ENCODE measurements around the gene TUBB1.

Gene TUBB1

GRCh38 chr20:59046862-59047261 is 27.6 kb downstream of the TUBB1 start:
- Mint-ChIP-seq H3K4me1 (ENCODE audit: low read depth) (peaks cover 42% of the 10 kb centered on the region), H3K36me3 (ENCODE audit: low read depth) (no peaks in the 10 kb centered on the region), H3K27ac (peak overlapping the region; percentile 47), H3K4me3 (no peak overlapping the region), H3K27me3 (peaks cover 12% of the 10 kb centered on the region), H3K9me3 (no peaks in the 10 kb centered on the region)

- H3K27me3 Mint-ChIP-seq = peaks cover 17% of the 10 kb centered on the region
- no peaks in the 10 kb centered on the region for H3K9me3 Mint-ChIP-seq
- peak overlapping the region; percentile 64 for H3K27ac Mint-ChIP-seq
- peaks cover 40% of the 10 kb centered on the region for H3K4me1 Mint-ChIP-seq (ENCODE audit: low read depth)
- H3K36me3 Mint-ChIP-seq (ENCODE audit: low read depth) = no peaks in the 10 kb centered on the region
- H3K4me3 Mint-ChIP-seq = no peak overlapping the region
Measured at GRCh38 chr20:59047938-59048680, 28.9 kb downstream of the TUBB1 start.

- Mint-ChIP-seq H3K36me3 (ENCODE audit: low read depth) (no peaks in the 10 kb centered on the region), H3K9me3 (no peaks in the 10 kb centered on the region), H3K27me3 (peaks cover 22% of the 10 kb centered on the region), H3K4me3 (no peak overlapping the region), H3K4me1 (ENCODE audit: low read depth) (peaks cover 34% of the 10 kb centered on the region), H3K27ac (no peak overlapping the region)
Measured at GRCh38 chr20:59048681-59049030, 29.4 kb downstream of the TUBB1 start.

GRCh38 chr20:59050437-59050836 is 31.2 kb downstream of the TUBB1 start:
- H3K4me1 Mint-ChIP-seq (ENCODE audit: low read depth) = peaks cover 22% of the 10 kb centered on the region
- H3K27ac Mint-ChIP-seq = no peak overlapping the region
- H3K36me3 Mint-ChIP-seq (ENCODE audit: low read depth) = no peaks in the 10 kb centered on the region
- peaks cover 22% of the 10 kb centered on the region for H3K27me3 Mint-ChIP-seq
- H3K4me3 Mint-ChIP-seq = no peak overlapping the region
- H3K9me3 Mint-ChIP-seq = no peaks in the 10 kb centered on the region

- peaks cover 16% of the 10 kb centered on the region for H3K4me1 Mint-ChIP-seq (ENCODE audit: low read depth)
- H3K4me3 Mint-ChIP-seq = no peak overlapping the region
- H3K9me3 Mint-ChIP-seq = no peaks in the 10 kb centered on the region
- H3K27me3 Mint-ChIP-seq = peaks cover 26% of the 10 kb centered on the region
- H3K27ac Mint-ChIP-seq = no peak overlapping the region
- no peaks in the 10 kb centered on the region for H3K36me3 Mint-ChIP-seq (ENCODE audit: low read depth)
Measured at GRCh38 chr20:59051666-59052185, 32.5 kb downstream of the TUBB1 start.

GRCh38 chr20:59055302-59055701 is 36.1 kb downstream of the TUBB1 start:
- no peak overlapping the region for H3K4me3 Mint-ChIP-seq
- H3K27me3 Mint-ChIP-seq = peaks cover 23% of the 10 kb centered on the region
- no peaks in the 10 kb centered on the region for H3K4me1 Mint-ChIP-seq (ENCODE audit: low read depth)
- no peak overlapping the region for H3K27ac Mint-ChIP-seq
- no peaks in the 10 kb centered on the region for H3K9me3 Mint-ChIP-seq
- no peaks in the 10 kb centered on the region for H3K36me3 Mint-ChIP-seq (ENCODE audit: low read depth)

GRCh38 chr20:59062081-59062480 is 42.9 kb downstream of the TUBB1 start:
- no peak overlapping the region for H3K4me3 Mint-ChIP-seq
- no peaks in the 10 kb centered on the region for H3K36me3 Mint-ChIP-seq (ENCODE audit: low read depth)
- H3K9me3 Mint-ChIP-seq = no peaks in the 10 kb centered on the region
- H3K27me3 Mint-ChIP-seq = peaks cover 18% of the 10 kb centered on the region
- H3K4me1 Mint-ChIP-seq (ENCODE audit: low read depth) = no peaks in the 10 kb centered on the region
- H3K27ac Mint-ChIP-seq = no peak overlapping the region

GRCh38 chr20:59063358-59064213 is 44.4 kb downstream of the TUBB1 start:
- Mint-ChIP-seq H3K36me3 (ENCODE audit: low read depth) (no peaks in the 10 kb centered on the region), H3K9me3 (no peaks in the 10 kb centered on the region), H3K4me3 (no peak overlapping the region), H3K27ac (no peak overlapping the region), H3K4me1 (ENCODE audit: low read depth) (no peaks in the 10 kb centered on the region), H3K27me3 (peaks cover 18% of the 10 kb centered on the region)

GRCh38 chr20:59064214-59064722 is 45.0 kb downstream of the TUBB1 start:
- Mint-ChIP-seq H3K27ac (no peak overlapping the region), H3K4me3 (no peak overlapping the region), H3K27me3 (peaks cover 21% of the 10 kb centered on the region), H3K9me3 (no peaks in the 10 kb centered on the region), H3K36me3 (ENCODE audit: low read depth) (no peaks in the 10 kb centered on the region), H3K4me1 (ENCODE audit: low read depth) (no peaks in the 10 kb centered on the region)

GRCh38 chr20:59068534-59068933 is 49.3 kb downstream of the TUBB1 start:
- Mint-ChIP-seq H3K27me3 (peaks cover 25% of the 10 kb centered on the region), H3K27ac (no peak overlapping the region), H3K9me3 (no peaks in the 10 kb centered on the region), H3K4me3 (no peak overlapping the region), H3K36me3 (ENCODE audit: low read depth) (no peaks in the 10 kb centered on the region), H3K4me1 (ENCODE audit: low read depth) (peaks cover 7% of the 10 kb centered on the region)

- H3K4me1 Mint-ChIP-seq (ENCODE audit: low read depth) = peaks cover 12% of the 10 kb centered on the region
- no peak overlapping the region for H3K4me3 Mint-ChIP-seq
- H3K27me3 Mint-ChIP-seq = peaks cover 21% of the 10 kb centered on the region
- no peak overlapping the region for H3K27ac Mint-ChIP-seq
- no peaks in the 10 kb centered on the region for H3K36me3 Mint-ChIP-seq (ENCODE audit: low read depth)
- no peaks in the 10 kb centered on the region for H3K9me3 Mint-ChIP-seq
Measured at GRCh38 chr20:59069026-59069425, 49.8 kb downstream of the TUBB1 start.

- Mint-ChIP-seq H3K9me3 (no peaks in the 10 kb centered on the region), H3K36me3 (ENCODE audit: low read depth) (no peaks in the 10 kb centered on the region), H3K27me3 (peaks cover 25% of the 10 kb centered on the region), H3K27ac (no peak overlapping the region), H3K4me3 (no peak overlapping the region), H3K4me1 (ENCODE audit: low read depth) (peaks cover 34% of the 10 kb centered on the region)
Measured at GRCh38 chr20:59071216-59071615, 52.0 kb downstream of the TUBB1 start.

GRCh38 chr20:59073582-59073981 is 54.4 kb downstream of the TUBB1 start:
- Mint-ChIP-seq H3K4me1 (ENCODE audit: low read depth) (peaks cover 58% of the 10 kb centered on the region), H3K27me3 (peaks cover 20% of the 10 kb centered on the region), H3K9me3 (no peaks in the 10 kb centered on the region), H3K36me3 (ENCODE audit: low read depth) (no peaks in the 10 kb centered on the region), H3K27ac (no peak overlapping the region), H3K4me3 (no peak overlapping the region)

GRCh38 chr20:59074456-59074855 is 55.2 kb downstream of the TUBB1 start:
- Mint-ChIP-seq H3K4me1 (ENCODE audit: low read depth) (peaks cover 61% of the 10 kb centered on the region), H3K36me3 (ENCODE audit: low read depth) (no peaks in the 10 kb centered on the region), H3K27ac (no peak overlapping the region), H3K9me3 (no peaks in the 10 kb centered on the region), H3K4me3 (no peak overlapping the region), H3K27me3 (peaks cover 18% of the 10 kb centered on the region)

- H3K27ac Mint-ChIP-seq = peak overlapping the region; percentile 28
- no peaks in the 10 kb centered on the region for H3K36me3 Mint-ChIP-seq (ENCODE audit: low read depth)
- H3K9me3 Mint-ChIP-seq = no peaks in the 10 kb centered on the region
- no peak overlapping the region for H3K4me3 Mint-ChIP-seq
- H3K4me1 Mint-ChIP-seq (ENCODE audit: low read depth) = peaks cover 59% of the 10 kb centered on the region
- H3K27me3 Mint-ChIP-seq = peaks cover 21% of the 10 kb centered on the region
Measured at GRCh38 chr20:59075934-59076508, 56.8 kb downstream of the TUBB1 start.
